ENCODE measurements around the gene ZNF503.

- TF ChIP-seq, protein P1, sequence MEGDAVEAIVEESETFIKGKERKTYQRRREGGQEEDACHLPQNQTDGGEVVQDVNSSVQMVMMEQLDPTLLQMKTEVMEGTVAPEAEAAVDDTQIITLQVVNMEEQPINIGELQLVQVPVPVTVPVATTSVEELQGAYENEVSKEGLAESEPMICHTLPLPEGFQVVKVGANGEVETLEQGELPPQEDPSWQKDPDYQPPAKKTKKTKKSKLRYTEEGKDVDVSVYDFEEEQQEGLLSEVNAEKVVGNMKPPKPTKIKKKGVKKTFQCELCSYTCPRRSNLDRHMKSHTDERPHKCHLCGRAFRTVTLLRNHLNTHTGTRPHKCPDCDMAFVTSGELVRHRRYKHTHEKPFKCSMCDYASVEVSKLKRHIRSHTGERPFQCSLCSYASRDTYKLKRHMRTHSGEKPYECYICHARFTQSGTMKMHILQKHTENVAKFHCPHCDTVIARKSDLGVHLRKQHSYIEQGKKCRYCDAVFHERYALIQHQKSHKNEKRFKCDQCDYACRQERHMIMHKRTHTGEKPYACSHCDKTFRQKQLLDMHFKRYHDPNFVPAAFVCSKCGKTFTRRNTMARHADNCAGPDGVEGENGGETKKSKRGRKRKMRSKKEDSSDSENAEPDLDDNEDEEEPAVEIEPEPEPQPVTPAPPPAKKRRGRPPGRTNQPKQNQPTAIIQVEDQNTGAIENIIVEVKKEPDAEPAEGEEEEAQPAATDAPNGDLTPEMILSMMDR (IDR thresholded peaks at IDR 0.05; ENCODE audit: control extremely low read depth in 1 of 3, insufficient read depth in 1 of 3, low read depth in 1 of 3, low read length in 3 of 3), result no peak
- TF ChIP-seq KDM1A (IDR thresholded peaks at IDR 0.05; ENCODE audit: borderline replicate concordance, low read length) (no peak), CBX5 (IDR thresholded peaks at IDR 0.05; ENCODE audit: low read depth, low read length) (no peak), POLR2A (IDR thresholded peaks at IDR 0.05; ENCODE audit: control extremely low read depth in 1 of 2, low read depth in 2 of 2, low read length in 2 of 2) (no peak), RAD21 (IDR thresholded peaks at IDR 0.05 in 1 of 2, conservative IDR thresholded peaks at IDR 0.05 in 1 of 2; ENCODE audit: low read depth in 2 of 2, low read length in 2 of 2) (no peak), TCF12 (IDR thresholded peaks at IDR 0.05; ENCODE audit: low read depth, low read length) (no peak), SP4 (IDR thresholded peaks at IDR 0.05; ENCODE audit: low read length) (no peak), SUZ12 (IDR thresholded peaks at IDR 0.05; ENCODE audit: low read length) (no peak)
- TF ChIP-seq, protein P2, sequence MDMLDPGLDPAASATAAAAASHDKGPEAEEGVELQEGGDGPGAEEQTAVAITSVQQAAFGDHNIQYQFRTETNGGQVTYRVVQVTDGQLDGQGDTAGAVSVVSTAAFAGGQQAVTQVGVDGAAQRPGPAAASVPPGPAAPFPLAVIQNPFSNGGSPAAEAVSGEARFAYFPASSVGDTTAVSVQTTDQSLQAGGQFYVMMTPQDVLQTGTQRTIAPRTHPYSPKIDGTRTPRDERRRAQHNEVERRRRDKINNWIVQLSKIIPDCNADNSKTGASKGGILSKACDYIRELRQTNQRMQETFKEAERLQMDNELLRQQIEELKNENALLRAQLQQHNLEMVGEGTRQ (IDR thresholded peaks at IDR 0.05; ENCODE audit: low read length), result no peak
- TF ChIP-seq, protein P3, sequence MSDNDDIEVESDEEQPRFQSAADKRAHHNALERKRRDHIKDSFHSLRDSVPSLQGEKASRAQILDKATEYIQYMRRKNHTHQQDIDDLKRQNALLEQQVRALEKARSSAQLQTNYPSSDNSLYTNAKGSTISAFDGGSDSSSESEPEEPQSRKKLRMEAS (IDR thresholded peaks at IDR 0.05), result no peak
Observed at GRCh38 chr10:75428434-75429158, 27.0 kb upstream of the ZNF503 start.
